ENCODE data around the gene DNAJC17.

The DNAJC17 gene

GRCh38 chr15:40829115-40829514 lies 21.8 kb upstream of the DNAJC17 start:
- DNase-seq, result no peak

- no peak for DNase-seq
Measured at GRCh38 chr15:40828447-40829036, 21.3 kb upstream of the DNAJC17 start, which contains the start of gene PPP1R14D. Gene PPP1R14D, minus strand, starts transcription at chr15:40828708. Its CDS starts 67 bp downstream, at chr15:40828641.

- DNase-seq, result no peak
Measured at GRCh38 chr15:40826423-40827075, 19.3 kb upstream of the DNAJC17 start.

GRCh38 chr15:40825661-40826422 lies 18.6 kb upstream of the DNAJC17 start:
- no peak for DNase-seq

GRCh38 chr15:40823572-40824343 lies 16.5 kb upstream of the DNAJC17 start:
- DNase-seq, result no peak

- DNase-seq, result no peak
Measured at GRCh38 chr15:40821195-40821594, 13.9 kb upstream of the DNAJC17 start.

- no peak for DNase-seq
Measured at GRCh38 chr15:40819048-40819447, 11.8 kb upstream of the DNAJC17 start.

- DNase-seq, result no peak
Measured at GRCh38 chr15:40815042-40815698, 7.9 kb upstream of the DNAJC17 start.

GRCh38 chr15:40812721-40813425 lies 5.6 kb upstream of the DNAJC17 start:
- DNase-seq, result no peak

- no peak for DNase-seq
Measured at GRCh38 chr15:40808861-40809450, 1.7 kb upstream of the DNAJC17 start.

- no peak for DNase-seq
Measured at GRCh38 chr15:40807888-40808461, 702 bp upstream of the DNAJC17 start.

GRCh38 chr15:40806672-40807027 lies 623 bp downstream of the DNAJC17 start:
- DNase-seq, result no peak

GRCh38 chr15:40803688-40804087 lies 3.6 kb downstream of the DNAJC17 start:
- no peak for DNase-seq

GRCh38 chr15:40803076-40803475 lies 4.2 kb downstream of the DNAJC17 start:
- DNase-seq, result no peak

GRCh38 chr15:40799523-40799922 lies 7.8 kb downstream of the DNAJC17 start:
- no peak for DNase-seq

GRCh38 chr15:40796512-40796911 lies 10.8 kb downstream of the DNAJC17 start:
- no peak for DNase-seq

GRCh38 chr15:40796041-40796440 lies 11.2 kb downstream of the DNAJC17 start:
- no peak for DNase-seq

- no peak for DNase-seq
Measured at GRCh38 chr15:40793216-40793989, 13.9 kb downstream of the DNAJC17 start.

GRCh38 chr15:40792394-40792793 lies 14.9 kb downstream of the DNAJC17 start:
- no peak for DNase-seq

- no peak for DNase-seq
Measured at GRCh38 chr15:40790718-40791117, 16.6 kb downstream of the DNAJC17 start.

GRCh38 chr15:40789999-40790398 lies 17.3 kb downstream of the DNAJC17 start:
- no peak for DNase-seq

All from activated gamma-delta T cell treated with Interleukin-2 at 50 U/mL for 16 hours (primary cell).